ENCODE results near the gene RIBC1.
"Not testable (repeated sequence)": the region's sequence is repeated elsewhere in the genome, so short reads cannot be mapped to it uniquely, and the experiment has no call there.

GRCh38 chrX:53468659-53469058 is 46.0 kb downstream of the RIBC1 start:
- TF ChIP-seq, protein P1, sequence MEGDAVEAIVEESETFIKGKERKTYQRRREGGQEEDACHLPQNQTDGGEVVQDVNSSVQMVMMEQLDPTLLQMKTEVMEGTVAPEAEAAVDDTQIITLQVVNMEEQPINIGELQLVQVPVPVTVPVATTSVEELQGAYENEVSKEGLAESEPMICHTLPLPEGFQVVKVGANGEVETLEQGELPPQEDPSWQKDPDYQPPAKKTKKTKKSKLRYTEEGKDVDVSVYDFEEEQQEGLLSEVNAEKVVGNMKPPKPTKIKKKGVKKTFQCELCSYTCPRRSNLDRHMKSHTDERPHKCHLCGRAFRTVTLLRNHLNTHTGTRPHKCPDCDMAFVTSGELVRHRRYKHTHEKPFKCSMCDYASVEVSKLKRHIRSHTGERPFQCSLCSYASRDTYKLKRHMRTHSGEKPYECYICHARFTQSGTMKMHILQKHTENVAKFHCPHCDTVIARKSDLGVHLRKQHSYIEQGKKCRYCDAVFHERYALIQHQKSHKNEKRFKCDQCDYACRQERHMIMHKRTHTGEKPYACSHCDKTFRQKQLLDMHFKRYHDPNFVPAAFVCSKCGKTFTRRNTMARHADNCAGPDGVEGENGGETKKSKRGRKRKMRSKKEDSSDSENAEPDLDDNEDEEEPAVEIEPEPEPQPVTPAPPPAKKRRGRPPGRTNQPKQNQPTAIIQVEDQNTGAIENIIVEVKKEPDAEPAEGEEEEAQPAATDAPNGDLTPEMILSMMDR (IDR thresholded peaks at IDR 0.05), result not testable (repeated sequence)
- TF ChIP-seq POLR2AphosphoS5, POLR2A (IDR thresholded peaks at IDR 0.05): not testable (repeated sequence)

All from transverse colon (tissue), 4 donors.